ENCODE measurements around the gene COLQ. TPM values are rescaled to one million over a fixed set of nuclear protein-coding genes. Genes with fewer than 3 reads are reported as not detected.

The COLQ gene
- polyA plus RNA-seq, 1 donor (not counting 4 experiments of a cell fraction or from before 2014, with no cell fraction given) = 0.35 TPM

GRCh38 chr3:15511156-15511555 lies 10.3 kb downstream of the COLQ start:
- TF ChIP-seq CTCF (optimal IDR thresholded peaks at IDR 0.05 in 1 of 3, IDR thresholded peaks at IDR 0.05 in 1 of 3, conservative IDR thresholded peaks at IDR 0.05 in 1 of 3; ENCODE audit: extremely low read depth in 1 of 3, insufficient read depth in 2 of 3, low read length in 3 of 3) (no peak), EZH2 (IDR thresholded peaks at IDR 0.05; ENCODE audit: low read length) (no peak)
- H2AFZ ChIP-seq (ENCODE audit: control insufficient read depth, low read length) = no peak overlapping the region
- DNase-seq (ENCODE audit: low read depth, low spot score) (no peak), FAIRE-seq (no peak)
- H3K36me3 ChIP-seq (ENCODE audit: control insufficient read depth in 2 of 2, extremely low read depth in 1 of 2, insufficient read depth in 2 of 2, low read length in 2 of 2) = no peaks in the 10 kb centered on the region
- dilution Hi-C loops (cut with MboI; ENCODE audit: extremely low pct_ligation_motif_present, low sequenced_read_pairs) = no loop called here
- no peak overlapping the region for H3K9ac ChIP-seq (ENCODE audit: control insufficient read depth, extremely low read depth, insufficient read depth, low read length)
- H3K4me2 ChIP-seq (ENCODE audit: control insufficient read depth, extremely low read depth, insufficient read depth, low read depth, low read length) = no peak overlapping the region
- no peaks in the 10 kb centered on the region for H3K79me2 ChIP-seq (ENCODE audit: control insufficient read depth, insufficient read depth, low read length)
- no peak overlapping the region for H3K27ac ChIP-seq (ENCODE audit: control insufficient read depth, insufficient read depth, low read length)
- no peaks in the 10 kb centered on the region for H3K9me3 ChIP-seq (ENCODE audit: control insufficient read depth, low read depth, low read length)
- peaks cover 16% of the 10 kb centered on the region for H3K27me3 ChIP-seq (ENCODE audit: control insufficient read depth, extremely low read depth, insufficient read depth, low read length)
- H3K4me3 ChIP-seq (ENCODE audit: control insufficient read depth in 2 of 3, extremely low read depth in 1 of 3, insufficient read depth in 2 of 3, low read depth in 1 of 3, low read length in 3 of 3) = no peak overlapping the region
- H3K9me1 ChIP-seq (ENCODE audit: control insufficient read depth, extremely low read depth, insufficient read depth, low read length) = no peaks in the 10 kb centered on the region
- no peaks in the 10 kb centered on the region for H3K4me1 ChIP-seq (ENCODE audit: control insufficient read depth, extremely low read depth, insufficient read depth, low read length)
- H4K20me1 ChIP-seq (ENCODE audit: control insufficient read depth, extremely low read depth, insufficient read depth, low read length) = no peaks in the 10 kb centered on the region

GRCh38 chr3:15510493-15510892 lies 11.0 kb downstream of the COLQ start:
- H3K36me3 ChIP-seq (ENCODE audit: control insufficient read depth in 2 of 2, extremely low read depth in 1 of 2, insufficient read depth in 2 of 2, low read length in 2 of 2) = no peaks in the 10 kb centered on the region
- H3K79me2 ChIP-seq (ENCODE audit: control insufficient read depth, insufficient read depth, low read length) = no peaks in the 10 kb centered on the region
- no peaks in the 10 kb centered on the region for H3K9me1 ChIP-seq (ENCODE audit: control insufficient read depth, extremely low read depth, insufficient read depth, low read length)
- H3K27ac ChIP-seq (ENCODE audit: control insufficient read depth, insufficient read depth, low read length) = no peak overlapping the region
- H4K20me1 ChIP-seq (ENCODE audit: control insufficient read depth, extremely low read depth, insufficient read depth, low read length) = no peaks in the 10 kb centered on the region
- FAIRE-seq = no peak
- no peak overlapping the region for H3K4me2 ChIP-seq (ENCODE audit: control insufficient read depth, extremely low read depth, insufficient read depth, low read depth, low read length)
- H3K9me3 ChIP-seq (ENCODE audit: control insufficient read depth, low read depth, low read length) = no peaks in the 10 kb centered on the region
- no peak overlapping the region for H3K9ac ChIP-seq (ENCODE audit: control insufficient read depth, extremely low read depth, insufficient read depth, low read length)
- H2AFZ ChIP-seq (ENCODE audit: control insufficient read depth, low read length) = no peak overlapping the region
- no peak overlapping the region for H3K4me3 ChIP-seq (ENCODE audit: control insufficient read depth in 2 of 3, extremely low read depth in 1 of 3, insufficient read depth in 2 of 3, low read depth in 1 of 3, low read length in 3 of 3)
- H3K4me1 ChIP-seq (ENCODE audit: control insufficient read depth, extremely low read depth, insufficient read depth, low read length) = no peaks in the 10 kb centered on the region
- no peak for DNase-seq (ENCODE audit: low read depth, low spot score)
- dilution Hi-C loops (cut with MboI; ENCODE audit: extremely low pct_ligation_motif_present, low sequenced_read_pairs) = no loop called here
- peaks cover 16% of the 10 kb centered on the region for H3K27me3 ChIP-seq (ENCODE audit: control insufficient read depth, extremely low read depth, insufficient read depth, low read length)
- TF ChIP-seq EZH2 (IDR thresholded peaks at IDR 0.05; ENCODE audit: low read length) (no peak), CTCF (optimal IDR thresholded peaks at IDR 0.05 in 1 of 3, IDR thresholded peaks at IDR 0.05 in 1 of 3, conservative IDR thresholded peaks at IDR 0.05 in 1 of 3; ENCODE audit: extremely low read depth in 1 of 3, insufficient read depth in 2 of 3, low read length in 3 of 3) (no peak)

Measured in keratinocyte (primary cell).